DOHH2 (cell line): ENCODE measurements around the gene MCC.

Experiments used
- H3F3A ChIP-seq: fragments of 200-600 bp; sonication (generic), shearing (Covaris generic); 2 replicates; pipeline ENCODE4 v1.6.0; 2016; ENCODE audit warnings: antibody characterized with exemption, mild to moderate bottlenecking; ENCODE audit not compliant: control insufficient read depth, insufficient read depth
- H3K27ac ChIP-seq: fragments of 200-600 bp; sonication (generic); 2 replicates; pipeline ENCODE4 v1.5.1; 2014; ENCODE audit warnings: low read depth, mild to moderate bottlenecking, low read length, moderate library complexity
- H3K27me3 ChIP-seq: fragments of 200-600 bp; sonication (generic); 2 replicates; pipeline ENCODE4 v1.6.1; 2014; ENCODE audit warnings: mild to moderate bottlenecking, low read length, mixed read lengths; ENCODE audit not compliant: control insufficient read depth
- H3K36me3 ChIP-seq: fragments of 200-600 bp; sonication (generic); 2 replicates; pipeline ENCODE4 v1.6.1; 2014; ENCODE audit warnings: mild to moderate bottlenecking, low read length, moderate library complexity, mixed read lengths; ENCODE audit not compliant: control insufficient read depth
- H3K4me1 ChIP-seq: fragments of 200-600 bp; sonication (generic); 2 replicates; pipeline ENCODE4 v1.6.1; 2014; ENCODE audit warnings: mild to moderate bottlenecking, low read length, mixed read lengths; ENCODE audit not compliant: control insufficient read depth
- H3K4me2 ChIP-seq: fragments of 200-600 bp; sonication (generic); 2 replicates; pipeline ENCODE4 v1.6.0; 2014; ENCODE audit warnings: mild to moderate bottlenecking, low read length, moderate library complexity
- H3K4me3 ChIP-seq: fragments of 200-600 bp; sonication (generic); 2 replicates; pipeline ENCODE4 v1.5.1; 2014; ENCODE audit warnings: mild to moderate bottlenecking, low read length, mixed read lengths
- H3K79me2 ChIP-seq: fragments of 200-600 bp; sonication (generic); 2 replicates; pipeline ENCODE4 v1.6.1; 2014; ENCODE audit warnings: mild to moderate bottlenecking, low read length, mixed read lengths; ENCODE audit not compliant: control insufficient read depth
- H3K9me2 ChIP-seq: fragments of 200-600 bp; sonication (generic); replicated peaks from 2 replicates; pipeline ENCODE4 v1.6.1; 2014; ENCODE audit warnings: mild to moderate bottlenecking, low read length, mixed read lengths; ENCODE audit not compliant: control insufficient read depth
- H3K9me3 ChIP-seq: fragments of 200-600 bp; sonication (generic); 2 replicates; pipeline ENCODE4 v1.6.1; 2014; ENCODE audit warnings: antibody characterized with exemption, low read length, mixed read lengths; ENCODE audit not compliant: control insufficient read depth, insufficient read depth
- H4K20me1 ChIP-seq: fragments of 200-600 bp; sonication (generic); 2 replicates; pipeline ENCODE4 v1.6.0; 2014; ENCODE audit warnings: low read depth, mild to moderate bottlenecking, antibody characterized with exemption, low read length, moderate library complexity; ENCODE audit not compliant: control insufficient read depth, insufficient read depth
- CTCF ChIP-seq: fragments of 200-600 bp; sonication (generic); IDR thresholded peaks from one replicate; pipeline ENCODE4 v1.5.1; 2014; ENCODE audit warnings: antibody characterized with exemption, mild to moderate bottlenecking, low read depth, low read length; ENCODE audit not compliant: poor library complexity, severe bottlenecking
- EZH2phosphoT487 ChIP-seq: fragments of 200-600 bp; sonication (generic); IDR thresholded peaks from 2 replicates; pipeline ENCODE4 v1.6.1; 2017; ENCODE audit warnings: borderline replicate concordance, mild to moderate bottlenecking, antibody characterized with exemption, low read length, moderate library complexity, mixed read lengths

The MCC gene

GRCh38 chr5:113283558-113283957 lies 204.7 kb downstream of the MCC start:
- Histone ChIP-seq H3K27me3 (peaks cover 3% of the 10 kb centered on the region; the same call in 1 of the 2 replicates), H3K4me3 (no peak overlapping the region), H3K79me2 (no peaks in the 10 kb centered on the region), H3K4me2 (no peak overlapping the region), H3K4me1 (no peaks in the 10 kb centered on the region), H4K20me1 (no peaks in the 10 kb centered on the region), H3K9me3 (no peaks in the 10 kb centered on the region), H3K36me3 (no peaks in the 10 kb centered on the region), H3K27ac (no peak overlapping the region), H3F3A (no peaks in the 10 kb centered on the region), H3K9me2 (no peaks in the 10 kb centered on the region)
- TF ChIP-seq EZH2phosphoT487 (no peak), CTCF (no peak)

GRCh38 chr5:113282472-113282871 lies 205.8 kb downstream of the MCC start:
- Histone ChIP-seq H3K4me2 (no peak overlapping the region), H4K20me1 (no peaks in the 10 kb centered on the region), H3K4me1 (no peaks in the 10 kb centered on the region), H3K9me2 (no peaks in the 10 kb centered on the region), H3F3A (no peaks in the 10 kb centered on the region), H3K36me3 (no peaks in the 10 kb centered on the region), H3K9me3 (no peaks in the 10 kb centered on the region), H3K79me2 (no peaks in the 10 kb centered on the region), H3K4me3 (no peak overlapping the region), H3K27me3 (peaks cover 5% of the 10 kb centered on the region; the same call in 1 of the 2 replicates), H3K27ac (no peak overlapping the region)
- no peak for TF ChIP-seq EZH2phosphoT487
- no peak for TF ChIP-seq CTCF

GRCh38 chr5:113281194-113281593 lies 207.1 kb downstream of the MCC start:
- H3K9me2 ChIP-seq, result no peaks in the 10 kb centered on the region
- H3K79me2 ChIP-seq, result no peaks in the 10 kb centered on the region
- H3K36me3 ChIP-seq, result no peaks in the 10 kb centered on the region
- H4K20me1 ChIP-seq, result no peaks in the 10 kb centered on the region
- H3K9me3 ChIP-seq, result no peaks in the 10 kb centered on the region
- H3K4me2 ChIP-seq, result no peak overlapping the region
- no peak for TF ChIP-seq CTCF
- H3K4me3 ChIP-seq, result no peak overlapping the region
- H3K27me3 ChIP-seq, result peaks cover 5% of the 10 kb centered on the region; the same call in 1 of the 2 replicates
- H3K4me1 ChIP-seq, result no peaks in the 10 kb centered on the region
- H3F3A ChIP-seq, result no peaks in the 10 kb centered on the region
- H3K27ac ChIP-seq, result no peak overlapping the region

GRCh38 chr5:113280541-113280940 lies 207.7 kb downstream of the MCC start:
- Histone ChIP-seq H3K4me3 (no peak overlapping the region), H3F3A (no peaks in the 10 kb centered on the region), H3K36me3 (no peaks in the 10 kb centered on the region), H3K27ac (no peak overlapping the region), H3K9me2 (no peaks in the 10 kb centered on the region), H3K27me3 (peaks cover 5% of the 10 kb centered on the region; the same call in 1 of the 2 replicates), H3K9me3 (no peaks in the 10 kb centered on the region), H4K20me1 (no peaks in the 10 kb centered on the region), H3K79me2 (no peaks in the 10 kb centered on the region), H3K4me1 (no peaks in the 10 kb centered on the region), H3K4me2 (no peak overlapping the region)
- TF ChIP-seq CTCF (no peak), EZH2phosphoT487 (no peak)
